Vagina (tissue), 2 donors: ENCODE results near the gene LTB4R2. TPM values are rescaled to one million over a fixed set of nuclear protein-coding genes. Genes with fewer than 3 reads are reported as not detected.

Source experiments
- DNase-seq, 2 donors: peaks; one replicate each; pipeline ENCODE4 v3.0.0-alpha.2; 2017; ENCODE audit errors: extremely low spot score in 2 of 2
- H3K27ac ChIP-seq: fragments of 200-600 bp; sonication (generic); one replicate; pipeline ENCODE4 v1.5.1; 2019
- H3K27me3 ChIP-seq: fragments of 200-600 bp; sonication (generic); one replicate; pipeline ENCODE4 v1.5.1; 2019
- H3K36me3 ChIP-seq, 2 donors: fragments of 200-600 bp; sonication (generic); one replicate each; pipeline ENCODE4 v1.5.1; 2017 to 2019
- H3K4me1 ChIP-seq: fragments of 200-600 bp; sonication (generic); one replicate; pipeline ENCODE4 v1.5.1; 2019
- H3K4me3 ChIP-seq, 2 donors: fragments of 200-600 bp; sonication (generic); 1 replicate in 1 of 2; 2 replicates in 1 of 2; pipeline ENCODE4 v1.5.1; 2016 to 2019
- H3K9me3 ChIP-seq: fragments of 200-600 bp; sonication (generic); one replicate; pipeline ENCODE4 v1.5.1; 2019
- POLR2A ChIP-seq, 2 donors: fragments of 450-650 bp; IDR thresholded peaks; one replicate each; pipeline ENCODE4 v1.6.1; 2017; ENCODE audit warnings: antibody characterized with exemption in 2 of 2, mild to moderate bottlenecking in 2 of 2, moderate library complexity in 2 of 2
- POLR2AphosphoS5 ChIP-seq, 2 donors: sonication (generic); formaldehyde crosslinking; IDR thresholded peaks; one replicate each; pipeline ENCODE4 v1.9.0; 2017; ENCODE audit warnings: antibody characterized with exemption in 2 of 2, mild to moderate bottlenecking in 2 of 2, low read depth in 1 of 2; ENCODE audit not compliant: insufficient read depth in 1 of 2
- intact Hi-C: fragments of 100-400 bp; cut with DNase I; formaldehyde crosslinking; loops from one replicate; pipeline ENCODE4 v1.15.1; 2023
- small RNA-seq: library from RNA; depleted of rRNA; stranded (forward); fragments of <200 nt; gene quantifications from one replicate; pipeline ENCODE3, GENCODE V24; 2016
- total RNA-seq: library from RNA; depleted of rRNA; stranded (reverse); fragments of >200 nt; gene quantifications from one replicate; pipeline ENCODE4 v1.2.3, GENCODE V29; 2016
- TF ChIP-seq, protein P1 (sequence below), 3 experiments: fragments of 450-650 bp in 2 of 3; fragments of 200-600 bp in 1 of 3; sonication (generic) in 1 of 3; IDR thresholded peaks; one replicate each; pipeline ENCODE4 v1.5.1; 2017 to 2019; ENCODE audit warnings: antibody characterized with exemption in 3 of 3, mild to moderate bottlenecking in 2 of 3, moderate library complexity in 2 of 3

LTB4R2 gene
- total RNA-seq, 1 donor from 2014 or later, result 66.5 TPM

DNA sequence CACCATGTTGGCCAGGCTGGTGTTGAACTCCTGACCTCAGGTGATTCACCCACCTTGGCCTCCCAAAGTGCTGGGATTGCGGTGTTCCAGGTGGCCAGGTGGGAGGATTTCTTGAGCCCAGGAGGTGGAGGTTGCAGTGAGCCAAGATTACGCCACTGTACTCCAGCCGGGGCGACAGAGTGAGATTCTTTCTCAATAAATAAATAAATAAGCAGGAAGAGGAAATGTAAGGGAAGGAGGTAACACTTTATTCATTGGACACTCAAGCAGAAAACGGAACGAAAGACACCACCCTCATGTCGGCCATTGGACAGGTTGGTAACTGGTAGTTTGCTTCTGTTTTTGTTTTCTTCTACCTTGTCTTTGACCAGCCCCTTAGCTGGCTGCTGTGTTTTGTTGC lies 45.1 kb downstream of the LTB4R2 start:
- Histone ChIP-seq H3K4me3 (no peak overlapping the region), H3K27ac (peak overlapping the region; percentile 81), H3K4me1 (no peaks in the 10 kb centered on the region), H3K9me3 (no peaks in the 10 kb centered on the region), H3K27me3 (no peaks in the 10 kb centered on the region), H3K36me3 (no peaks in the 10 kb centered on the region)
- intact Hi-C loops, result no loop called here
- TF ChIP-seq POLR2A (IDR thresholded peaks at IDR 0.05) (no peak), POLR2AphosphoS5 (IDR thresholded peaks at IDR 0.05; ENCODE audit: insufficient read depth in 1 of 2, low read depth in 1 of 2) (no peak)
- TF ChIP-seq, protein P1, sequence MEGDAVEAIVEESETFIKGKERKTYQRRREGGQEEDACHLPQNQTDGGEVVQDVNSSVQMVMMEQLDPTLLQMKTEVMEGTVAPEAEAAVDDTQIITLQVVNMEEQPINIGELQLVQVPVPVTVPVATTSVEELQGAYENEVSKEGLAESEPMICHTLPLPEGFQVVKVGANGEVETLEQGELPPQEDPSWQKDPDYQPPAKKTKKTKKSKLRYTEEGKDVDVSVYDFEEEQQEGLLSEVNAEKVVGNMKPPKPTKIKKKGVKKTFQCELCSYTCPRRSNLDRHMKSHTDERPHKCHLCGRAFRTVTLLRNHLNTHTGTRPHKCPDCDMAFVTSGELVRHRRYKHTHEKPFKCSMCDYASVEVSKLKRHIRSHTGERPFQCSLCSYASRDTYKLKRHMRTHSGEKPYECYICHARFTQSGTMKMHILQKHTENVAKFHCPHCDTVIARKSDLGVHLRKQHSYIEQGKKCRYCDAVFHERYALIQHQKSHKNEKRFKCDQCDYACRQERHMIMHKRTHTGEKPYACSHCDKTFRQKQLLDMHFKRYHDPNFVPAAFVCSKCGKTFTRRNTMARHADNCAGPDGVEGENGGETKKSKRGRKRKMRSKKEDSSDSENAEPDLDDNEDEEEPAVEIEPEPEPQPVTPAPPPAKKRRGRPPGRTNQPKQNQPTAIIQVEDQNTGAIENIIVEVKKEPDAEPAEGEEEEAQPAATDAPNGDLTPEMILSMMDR (IDR thresholded peaks at IDR 0.05), result no peak
- no peak for DNase-seq

DNA sequence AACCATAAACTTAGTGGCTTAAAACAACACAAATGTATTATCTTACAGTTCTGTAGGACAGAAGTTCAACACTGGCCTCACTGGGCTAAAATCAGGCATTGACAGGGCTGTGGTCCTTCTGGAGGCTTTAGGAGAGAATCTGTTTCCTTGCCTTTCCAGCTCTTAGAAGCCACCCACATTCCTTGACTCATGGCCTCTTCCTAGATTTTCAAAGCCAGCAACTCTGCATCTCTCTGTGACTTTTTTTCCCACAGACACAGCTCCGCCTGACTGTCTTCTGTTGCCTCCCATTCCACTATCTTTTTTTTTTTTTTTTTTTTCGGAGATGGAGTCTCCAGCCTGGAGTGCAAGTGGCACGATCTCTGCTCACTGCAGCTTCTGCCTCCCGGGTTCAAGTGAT lies 46.3 kb downstream of the LTB4R2 start:
- intact Hi-C loops, result no loop called here
- Histone ChIP-seq H3K27ac (no peak overlapping the region), H3K4me3 (no peak overlapping the region), H3K36me3 (no peaks in the 10 kb centered on the region), H3K9me3 (no peaks in the 10 kb centered on the region), H3K4me1 (no peaks in the 10 kb centered on the region), H3K27me3 (no peaks in the 10 kb centered on the region)
- no peak for DNase-seq
- no peak for TF ChIP-seq POLR2AphosphoS5 (IDR thresholded peaks at IDR 0.05; ENCODE audit: insufficient read depth in 1 of 2, low read depth in 1 of 2)
- no peak for TF ChIP-seq POLR2A (IDR thresholded peaks at IDR 0.05)
- TF ChIP-seq, protein P1 (IDR thresholded peaks at IDR 0.05), result no peak

DNA sequence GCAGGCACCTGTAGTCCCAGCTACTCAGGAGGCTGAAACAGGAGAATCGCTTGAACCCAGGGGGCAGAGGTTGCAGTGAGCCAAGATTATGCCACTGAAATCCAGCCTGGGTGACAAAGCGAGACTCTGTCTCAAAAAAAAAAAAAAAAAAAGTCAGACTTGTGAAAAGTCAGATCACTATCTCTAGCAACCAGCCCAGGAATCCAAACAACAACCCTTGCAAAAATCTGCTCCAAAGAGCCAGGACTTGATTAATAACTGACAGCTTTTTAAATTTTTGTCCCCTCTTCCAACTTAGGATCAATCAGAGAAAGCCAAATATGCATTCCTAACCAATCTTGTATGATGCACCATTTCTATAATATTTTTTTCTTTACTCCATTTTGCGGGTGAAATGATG lies 50.3 kb downstream of the LTB4R2 start:
- TF ChIP-seq, protein P1 (IDR thresholded peaks at IDR 0.05), result no peak
- TF ChIP-seq POLR2AphosphoS5 (IDR thresholded peaks at IDR 0.05; ENCODE audit: insufficient read depth in 1 of 2, low read depth in 1 of 2), result no peak
- TF ChIP-seq POLR2A (IDR thresholded peaks at IDR 0.05), result no peak
- no peak for DNase-seq
- intact Hi-C loops, result no loop called here
- Histone ChIP-seq H3K27ac (no peak overlapping the region), H3K27me3 (no peaks in the 10 kb centered on the region), H3K9me3 (no peaks in the 10 kb centered on the region), H3K4me1 (peaks cover 2% of the 10 kb centered on the region), H3K4me3 (no peak overlapping the region), H3K36me3 (no peaks in the 10 kb centered on the region)

DNA sequence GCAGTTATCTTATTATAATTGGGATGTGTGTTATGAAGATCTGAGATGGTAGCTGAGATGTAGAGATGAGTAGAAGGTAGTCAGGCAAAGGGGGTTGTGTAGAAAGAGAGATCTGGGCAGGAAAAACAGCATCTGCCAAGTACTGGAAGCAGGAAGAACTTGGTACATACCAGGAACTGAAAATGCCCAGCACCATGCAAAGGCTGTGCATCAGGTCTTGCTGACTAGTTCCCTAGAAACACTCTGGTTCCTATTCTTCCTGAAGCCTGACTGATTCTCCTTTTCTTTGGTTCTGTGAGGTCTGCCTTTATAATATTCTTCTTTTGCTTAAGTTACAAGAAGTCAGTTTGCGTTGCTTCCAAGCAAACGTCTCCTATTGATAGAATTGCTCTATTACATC lies 51.4 kb downstream of the LTB4R2 start:
- Histone ChIP-seq H3K27me3 (no peaks in the 10 kb centered on the region), H3K27ac (no peak overlapping the region), H3K4me3 (no peak overlapping the region), H3K4me1 (peaks cover 10% of the 10 kb centered on the region), H3K9me3 (no peaks in the 10 kb centered on the region), H3K36me3 (no peaks in the 10 kb centered on the region)
- TF ChIP-seq, protein P1 (IDR thresholded peaks at IDR 0.05), result no peak
- TF ChIP-seq POLR2A (IDR thresholded peaks at IDR 0.05) (no peak), POLR2AphosphoS5 (IDR thresholded peaks at IDR 0.05; ENCODE audit: insufficient read depth in 1 of 2, low read depth in 1 of 2) (no peak)
- no peak for DNase-seq
- intact Hi-C loops, result no loop called here

Small RNA genes lying within 50 kb of the gene (small RNA-seq; reads per million reads assigned to genes)
- gene RF00026, result not detected

Other genes starting within 250 kb of the LTB4R2 start
- gene CPNE6, start 238.6 kb upstream of the LTB4R2 start, total RNA-seq, result not detected
- 18.7 TPM for gene PCK2, start 215.8 kb upstream of the LTB4R2 start, total RNA-seq
- 75.6 TPM for gene DCAF11, start 195.4 kb upstream of the LTB4R2 start, total RNA-seq
- gene NRL, start 195.2 kb upstream of the LTB4R2 start, total RNA-seq, result 1.2 TPM
- not detected for gene FITM1, start 179.5 kb upstream of the LTB4R2 start, total RNA-seq
- 118 TPM for gene PSME1, start 173.9 kb upstream of the LTB4R2 start, total RNA-seq
- gene EMC9, start 168.5 kb upstream of the LTB4R2 start, total RNA-seq, result 23.8 TPM
- 131 TPM for gene PSME2, start 163.5 kb upstream of the LTB4R2 start, total RNA-seq
- gene RNF31, start 162.6 kb upstream of the LTB4R2 start, total RNA-seq, result 87.9 TPM
- 55.0 TPM for gene IRF9, start 148.9 kb upstream of the LTB4R2 start, total RNA-seq
- gene REC8, start 138.1 kb upstream of the LTB4R2 start, total RNA-seq, result 5.9 TPM
- gene IPO4, start 121.3 kb upstream of the LTB4R2 start, total RNA-seq, result 28.5 TPM
- 37.3 TPM for gene TM9SF1, start 114.7 kb upstream of the LTB4R2 start, total RNA-seq
- 0.74 TPM for gene TSSK4, start 104.4 kb upstream of the LTB4R2 start, total RNA-seq
- 37.6 TPM for gene CHMP4A, start 96.7 kb upstream of the LTB4R2 start, total RNA-seq
- 32.7 TPM for gene MDP1, start 94.1 kb upstream of the LTB4R2 start, total RNA-seq
- gene NEDD8, start 77.8 kb upstream of the LTB4R2 start, total RNA-seq, result 140 TPM
- gene GMPR2, start 77.2 kb upstream of the LTB4R2 start, total RNA-seq, result 35.6 TPM
- 64.1 TPM for gene TINF2, start 67.5 kb upstream of the LTB4R2 start, total RNA-seq
- gene TGM1, start 47.0 kb upstream of the LTB4R2 start, total RNA-seq, result 269 TPM
- 43.5 TPM for gene RABGGTA, start 38.5 kb upstream of the LTB4R2 start, total RNA-seq
- 84.2 TPM for gene DHRS1, start 10.4 kb upstream of the LTB4R2 start, total RNA-seq
- 13.8 TPM for gene NOP9, start 10.3 kb upstream of the LTB4R2 start, total RNA-seq
- 16.0 TPM for gene CIDEB, start 2.2 kb upstream of the LTB4R2 start, total RNA-seq
- 35.1 TPM for gene LTB4R, start 1.4 kb downstream of the LTB4R2 start, total RNA-seq
- 32.7 TPM for gene ADCY4, start 24.9 kb downstream of the LTB4R2 start, total RNA-seq
- 10.1 TPM for gene RIPK3, start 29.9 kb downstream of the LTB4R2 start, total RNA-seq
- 47.9 TPM for gene NFATC4, start 58.0 kb downstream of the LTB4R2 start, total RNA-seq
- 14.7 TPM for gene NYNRIN, start 88.9 kb downstream of the LTB4R2 start, total RNA-seq
- gene CBLN3, start 119.5 kb downstream of the LTB4R2 start, total RNA-seq, result 1.7 TPM
- 41.7 TPM for gene KHNYN, start 119.8 kb downstream of the LTB4R2 start, total RNA-seq
- 43.2 TPM for gene SDR39U1, start 132.6 kb downstream of the LTB4R2 start, total RNA-seq
- not detected for gene CMA1, start 198.1 kb downstream of the LTB4R2 start, total RNA-seq